Effector memory CD4-positive, alpha-beta T cell (primary cell): ENCODE measurements around the gene KIF19.

Source experiments
- DNase-seq, 3 donors: peaks; one replicate each; pipeline ENCODE4 v3.0.0-alpha.2; 2020
- H3K27ac ChIP-seq: 2 replicates; pipeline ENCODE4 v1.7.0; 2013; ENCODE audit warnings: mild to moderate bottlenecking, low read length, moderate library complexity; ENCODE audit not compliant: insufficient read depth, poor library complexity, severe bottlenecking
- H3K27me3 ChIP-seq: replicated peaks from 2 replicates; pipeline ENCODE4 v1.7.0; 2013; ENCODE audit warnings: mild to moderate bottlenecking, low read length; ENCODE audit not compliant: insufficient read depth, control insufficient read depth, poor library complexity, severe bottlenecking
- H3K36me3 ChIP-seq: 2 replicates; pipeline ENCODE4 v1.7.0; 2013; ENCODE audit warnings: mild to moderate bottlenecking, low read length, moderate library complexity; ENCODE audit not compliant: control insufficient read depth, insufficient read depth
- H3K4me1 ChIP-seq: 2 replicates; pipeline ENCODE4 v1.7.0; 2013; ENCODE audit warnings: low read length, mild to moderate bottlenecking; ENCODE audit not compliant: control insufficient read depth, insufficient read depth, poor library complexity, severe bottlenecking
- H3K4me3 ChIP-seq: 2 replicates; pipeline ENCODE4 v1.7.0; 2013; ENCODE audit warnings: low read length, low read depth, mild to moderate bottlenecking; ENCODE audit not compliant: insufficient read depth, poor library complexity, severe bottlenecking
- H3K9me3 ChIP-seq: 2 replicates; pipeline ENCODE4 v1.7.0; 2013; ENCODE audit warnings: mild to moderate bottlenecking, low read length, moderate library complexity; ENCODE audit not compliant: control insufficient read depth

KIF19 gene

GRCh38 chr17:74356646-74357465, 30.8 kb downstream of the KIF19 start:
- no peaks in the 10 kb centered on the region for H3K9me3 ChIP-seq
- no peak overlapping the region for H3K27ac ChIP-seq
- no peak for DNase-seq
- peak overlapping the region; percentile 35 for H3K4me3 ChIP-seq
- H3K36me3 ChIP-seq, result no peaks in the 10 kb centered on the region
- peaks cover 27% of the 10 kb centered on the region for H3K27me3 ChIP-seq
- H3K4me1 ChIP-seq, result peaks cover 14% of the 10 kb centered on the region

GRCh38 chr17:74357466-74357809, 31.4 kb downstream of the KIF19 start:
- no peaks in the 10 kb centered on the region for H3K36me3 ChIP-seq
- no peak overlapping the region for H3K27ac ChIP-seq
- H3K9me3 ChIP-seq, result no peaks in the 10 kb centered on the region
- peak overlapping the region; percentile 35 for H3K4me3 ChIP-seq
- no peak for DNase-seq
- H3K27me3 ChIP-seq, result peaks cover 27% of the 10 kb centered on the region
- peaks cover 14% of the 10 kb centered on the region for H3K4me1 ChIP-seq

- Histone ChIP-seq H3K4me1 (peaks cover 14% of the 10 kb centered on the region), H3K9me3 (no peaks in the 10 kb centered on the region), H3K4me3 (no peak overlapping the region), H3K27ac (no peak overlapping the region), H3K27me3 (peaks cover 24% of the 10 kb centered on the region), H3K36me3 (no peaks in the 10 kb centered on the region)
- no peak for DNase-seq
Measured at GRCh38 chr17:74358697-74359096, 32.7 kb downstream of the KIF19 start.

- H3K27me3 ChIP-seq, result peaks cover 24% of the 10 kb centered on the region
- no peak overlapping the region for H3K4me3 ChIP-seq
- H3K36me3 ChIP-seq, result no peaks in the 10 kb centered on the region
- DNase-seq, result no peak
- H3K9me3 ChIP-seq, result no peaks in the 10 kb centered on the region
- H3K4me1 ChIP-seq, result peaks cover 9% of the 10 kb centered on the region
- no peak overlapping the region for H3K27ac ChIP-seq
Measured at GRCh38 chr17:74359916-74360315, 33.9 kb downstream of the KIF19 start.

GRCh38 chr17:74360899-74361229, 34.8 kb downstream of the KIF19 start:
- Histone ChIP-seq H3K4me3 (no peak overlapping the region), H3K4me1 (peaks cover 9% of the 10 kb centered on the region), H3K9me3 (no peaks in the 10 kb centered on the region), H3K27ac (no peak overlapping the region), H3K27me3 (peaks cover 24% of the 10 kb centered on the region), H3K36me3 (no peaks in the 10 kb centered on the region)
- DNase-seq, result no peak

- peaks cover 24% of the 10 kb centered on the region for H3K27me3 ChIP-seq
- no peak within 1 kb of the TSS for H3K27ac ChIP-seq
- H3K4me1 ChIP-seq, result peaks cover 7% of the 10 kb centered on the region
- no peaks in the 10 kb centered on the region for H3K36me3 ChIP-seq
- H3K9me3 ChIP-seq, result no peaks in the 10 kb centered on the region
- DNase-seq, result peak in 1 of 3 donors; percentile 28
- no peak within 1 kb of the TSS for H3K4me3 ChIP-seq
Measured at GRCh38 chr17:74361230-74362068, 35.4 kb downstream of the KIF19 start, which contains the start of gene BTBD17. Gene BTBD17, minus strand, starts transcription at chr17:74361868. Its CDS starts 49 bp downstream, at chr17:74361819.

- H3K36me3 ChIP-seq, result no peaks in the 10 kb centered on the region
Measured at GRCh38 chr17:74362069-74362405, 36.0 kb downstream of the KIF19 start.

GRCh38 chr17:74362810-74363498, 36.9 kb downstream of the KIF19 start:
- Histone ChIP-seq H3K27me3 (peaks cover 14% of the 10 kb centered on the region), H3K4me1 (no peaks in the 10 kb centered on the region), H3K4me3 (no peak overlapping the region), H3K36me3 (no peaks in the 10 kb centered on the region), H3K9me3 (no peaks in the 10 kb centered on the region), H3K27ac (no peak overlapping the region)
- no peak for DNase-seq

More at GRCh38 chr17:74362069-74362405, 36.0 kb downstream of the KIF19 start:
- no peak for DNase-seq
- Histone ChIP-seq H3K27ac (no peak overlapping the region), H3K4me3 (no peak overlapping the region), H3K27me3 (peaks cover 22% of the 10 kb centered on the region), H3K9me3 (no peaks in the 10 kb centered on the region), H3K4me1 (peaks cover 6% of the 10 kb centered on the region)

- H3K36me3 ChIP-seq, result no peaks in the 10 kb centered on the region
Measured at GRCh38 chr17:74367206-74367605, 41.2 kb downstream of the KIF19 start, which contains the start of gene GPR142. Gene GPR142, plus strand, starts transcription at chr17:74367506. Its CDS starts 2,035 bp downstream, at chr17:74369541.

More at GRCh38 chr17:74367206-74367605, 41.2 kb downstream of the KIF19 start, which contains the start of gene GPR142:
- H3K27me3 ChIP-seq, result no peaks in the 10 kb centered on the region
- peaks cover 15% of the 10 kb centered on the region for H3K4me1 ChIP-seq
- H3K9me3 ChIP-seq, result no peaks in the 10 kb centered on the region
- no peak within 1 kb of the TSS for H3K4me3 ChIP-seq
- H3K27ac ChIP-seq, result no peak within 1 kb of the TSS
- DNase-seq, result no peak
